Measurements from ENCODE around the gene DBP.
"Not testable (repeated sequence)": the region's sequence is repeated elsewhere in the genome, so short reads cannot be mapped to it uniquely, and the experiment has no call there.

DBP gene

DNA sequence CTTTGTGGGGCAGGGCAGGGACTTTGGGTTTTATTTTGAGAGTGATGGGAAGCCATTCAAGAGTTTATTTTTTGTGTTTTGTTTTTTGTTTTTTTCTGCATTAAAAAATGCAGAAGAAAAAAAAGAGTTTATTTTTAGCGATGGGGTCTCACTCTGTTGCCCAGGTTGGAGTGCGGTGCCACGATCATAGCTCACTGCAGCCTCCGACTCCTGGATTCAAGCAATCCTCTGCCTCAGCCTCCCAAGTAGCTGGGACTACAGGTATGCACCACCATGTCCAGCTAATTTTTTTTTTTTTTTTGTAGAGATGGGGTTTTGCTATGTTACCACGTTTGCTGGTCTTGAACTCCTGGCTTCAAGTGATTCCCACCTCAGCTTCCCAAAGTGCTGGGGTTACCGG, 21.3 kb upstream of the DBP start:
- no peak for DNase-seq
- H3K36me3 ChIP-seq = no peaks in the 10 kb centered on the region
- H3K27me3 ChIP-seq = no peaks in the 10 kb centered on the region
- no peaks in the 10 kb centered on the region for H3K9me3 ChIP-seq
- no peak overlapping the region for H3K27ac ChIP-seq
- intact Hi-C loops (cut with DNase I; ENCODE audit: low total_unique reads) = no loop called here
- peaks cover 0 to 9% (median 4%) of the 10 kb centered on the region in 4 donors for H3K4me1 ChIP-seq
- TF ChIP-seq, protein P1, sequence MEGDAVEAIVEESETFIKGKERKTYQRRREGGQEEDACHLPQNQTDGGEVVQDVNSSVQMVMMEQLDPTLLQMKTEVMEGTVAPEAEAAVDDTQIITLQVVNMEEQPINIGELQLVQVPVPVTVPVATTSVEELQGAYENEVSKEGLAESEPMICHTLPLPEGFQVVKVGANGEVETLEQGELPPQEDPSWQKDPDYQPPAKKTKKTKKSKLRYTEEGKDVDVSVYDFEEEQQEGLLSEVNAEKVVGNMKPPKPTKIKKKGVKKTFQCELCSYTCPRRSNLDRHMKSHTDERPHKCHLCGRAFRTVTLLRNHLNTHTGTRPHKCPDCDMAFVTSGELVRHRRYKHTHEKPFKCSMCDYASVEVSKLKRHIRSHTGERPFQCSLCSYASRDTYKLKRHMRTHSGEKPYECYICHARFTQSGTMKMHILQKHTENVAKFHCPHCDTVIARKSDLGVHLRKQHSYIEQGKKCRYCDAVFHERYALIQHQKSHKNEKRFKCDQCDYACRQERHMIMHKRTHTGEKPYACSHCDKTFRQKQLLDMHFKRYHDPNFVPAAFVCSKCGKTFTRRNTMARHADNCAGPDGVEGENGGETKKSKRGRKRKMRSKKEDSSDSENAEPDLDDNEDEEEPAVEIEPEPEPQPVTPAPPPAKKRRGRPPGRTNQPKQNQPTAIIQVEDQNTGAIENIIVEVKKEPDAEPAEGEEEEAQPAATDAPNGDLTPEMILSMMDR (IDR thresholded peaks at IDR 0.05) = no peak
- H3K4me3 ChIP-seq = no peak overlapping the region

GRCh38 chr19:48657828-48658227, 20.6 kb upstream of the DBP start:
- H3K4me3 ChIP-seq; H3K4me1 ChIP-seq; H3K27ac ChIP-seq; H3K9me3 ChIP-seq; DNase-seq; H3K27me3 ChIP-seq; H3K36me3 ChIP-seq; intact Hi-C loops (cut with DNase I; ENCODE audit: low total_unique reads): not testable (repeated sequence)

DNA sequence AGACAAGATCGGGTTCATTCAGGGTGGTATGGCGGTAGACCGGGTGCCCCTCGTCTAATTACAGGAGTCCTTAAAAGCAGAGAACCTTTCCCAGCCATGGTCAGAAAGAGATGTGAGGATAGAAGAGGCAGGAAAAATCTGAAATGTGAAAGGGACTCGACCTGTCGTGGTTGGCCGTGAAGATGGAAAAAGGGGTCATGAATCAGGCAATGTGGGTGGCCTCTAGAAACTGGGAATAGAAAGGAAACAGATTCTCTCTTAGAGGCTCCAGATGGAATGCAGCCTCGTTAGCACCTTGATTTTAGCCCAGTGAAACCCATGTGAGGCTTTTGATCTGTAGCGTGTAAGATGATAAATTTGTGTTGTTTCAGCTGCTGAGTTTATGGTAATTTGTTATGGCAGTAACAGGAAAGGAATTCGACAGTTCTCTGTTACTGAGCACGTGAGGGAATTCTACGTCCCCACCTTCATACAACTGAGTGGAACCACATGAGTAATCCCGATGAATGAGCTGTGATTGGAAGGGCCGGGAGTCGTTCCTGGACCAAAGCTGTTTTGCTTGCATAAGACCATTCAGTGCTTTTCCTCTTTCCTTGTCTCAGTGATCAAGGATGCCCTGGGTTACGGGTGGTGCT, 19.8 kb upstream of the DBP start:
- H3K27me3 ChIP-seq = no peaks in the 10 kb centered on the region
- H3K27ac ChIP-seq = no peak overlapping the region
- intact Hi-C loops (cut with DNase I; ENCODE audit: low total_unique reads) = no loop called here
- DNase-seq = no peak
- no peaks in the 10 kb centered on the region for H3K36me3 ChIP-seq
- H3K9me3 ChIP-seq = no peaks in the 10 kb centered on the region
- no peak overlapping the region for H3K4me3 ChIP-seq
- peaks cover 0 to 9% (median 4%) of the 10 kb centered on the region in 4 donors for H3K4me1 ChIP-seq
- TF ChIP-seq, protein P1 (IDR thresholded peaks at IDR 0.05) = no peak

DNA sequence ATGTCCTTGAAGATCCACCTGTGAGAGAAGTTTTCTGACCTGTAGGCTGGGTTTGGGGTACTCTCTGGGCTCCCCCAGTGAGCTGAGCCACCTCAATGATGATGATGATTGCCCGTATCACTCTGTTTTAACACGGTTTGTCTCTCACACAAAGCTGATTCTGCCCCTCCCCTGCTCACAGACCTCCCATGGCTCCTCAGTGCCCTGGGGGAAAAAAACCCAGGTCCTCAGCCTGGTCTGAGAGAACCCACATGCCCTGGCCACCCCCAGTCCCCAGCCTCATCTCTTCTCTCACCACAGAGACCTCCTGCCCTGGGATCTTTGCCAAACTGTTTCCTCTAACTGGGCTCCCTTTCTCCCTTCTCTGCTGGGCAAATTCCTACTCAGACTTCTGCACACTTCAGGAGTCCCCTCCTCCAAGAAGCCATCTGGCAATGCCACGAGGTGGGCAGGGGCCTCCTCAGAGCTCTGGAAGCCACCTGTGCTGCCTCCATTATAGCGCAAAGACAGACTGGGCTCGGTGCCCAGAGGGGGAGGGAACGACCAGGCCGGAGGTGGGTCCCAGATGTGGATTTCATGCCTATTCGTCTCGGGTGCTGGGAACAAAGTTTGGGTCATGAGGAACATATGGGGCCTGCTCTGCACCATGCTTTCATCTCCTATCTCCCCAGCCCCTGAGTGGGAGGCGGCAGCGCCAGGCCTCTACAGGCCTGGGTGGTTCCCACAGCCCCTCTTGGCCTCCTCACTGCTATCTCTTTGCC, 17.3 kb upstream of the DBP start:
- TF ChIP-seq, protein P1 (IDR thresholded peaks at IDR 0.05) = no peak
- intact Hi-C loops (cut with DNase I; ENCODE audit: low total_unique reads) = no loop called here
- no peak for DNase-seq
- Histone ChIP-seq H3K4me1 (no peaks in the 10 kb centered on the region), H3K36me3 (no peaks in the 10 kb centered on the region), H3K4me3 (no peak overlapping the region), H3K27me3 (no peaks in the 10 kb centered on the region), H3K27ac (no peak overlapping the region), H3K9me3 (no peaks in the 10 kb centered on the region)

- no peaks in the 10 kb centered on the region for H3K36me3 ChIP-seq
- DNase-seq = no peak
- TF ChIP-seq, protein P1 (IDR thresholded peaks at IDR 0.05) = no peak
- no peaks in the 10 kb centered on the region for H3K9me3 ChIP-seq
- H3K4me1 ChIP-seq = no peaks in the 10 kb centered on the region
- intact Hi-C loops (cut with DNase I; ENCODE audit: low total_unique reads) = no loop called here
- H3K27ac ChIP-seq = no peak overlapping the region
- H3K27me3 ChIP-seq = no peaks in the 10 kb centered on the region
- H3K4me3 ChIP-seq = no peak overlapping the region
Observed at GRCh38 chr19:48651683-48652048, 14.5 kb upstream of the DBP start.

GRCh38 chr19:48650974-48651682, 13.9 kb upstream of the DBP start:
- Histone ChIP-seq H3K27ac (no peak overlapping the region), H3K27me3 (no peaks in the 10 kb centered on the region), H3K4me1 (peaks cover 0 to 4% (median 3%) of the 10 kb centered on the region in 4 donors), H3K4me3 (no peak overlapping the region), H3K9me3 (no peaks in the 10 kb centered on the region), H3K36me3 (no peaks in the 10 kb centered on the region)
- intact Hi-C loops (cut with DNase I; ENCODE audit: low total_unique reads) = no loop called here
- TF ChIP-seq, protein P1 (IDR thresholded peaks at IDR 0.05) = no peak
- no peak for DNase-seq

All from tibial artery (tissue), 4 donors.